BJ (cell line): Measurements from ENCODE around the gene ATXN1. TPM values are rescaled to one million over a fixed set of nuclear protein-coding genes. Genes with fewer than 3 reads are reported as not detected.

ENCODE experiments used
- CTCF ChIA-PET: fragments of 350-600 bp; formaldehyde crosslinking; extraction: SDS; loops from one replicate; lab custom pipeline; 2021; ENCODE audit warnings: antibody characterized with exemption, inconsistent platforms; lab: Yijun Ruan, JAX
- POLR2A ChIA-PET: fragments of 300-600 bp; sonication (Branson Sonifier 250); formaldehyde crosslinking; extraction: SDS; loops from one replicate; lab custom pipeline; 2021; ENCODE audit warnings: antibody characterized with exemption; lab: Charles Lee
- DNase-seq: peaks from one replicate; pipeline ENCODE4 v3.0.0-alpha.2; 2011; ENCODE audit warnings: low read depth
- H3K27me3 ChIP-seq: 2 replicates; pipeline ENCODE4 v1.6.0; 2011; ENCODE audit warnings: low read length; ENCODE audit not compliant: control insufficient read depth, insufficient read depth
- H3K36me3 ChIP-seq: 2 replicates; pipeline ENCODE4 v1.5.1; 2011; ENCODE audit warnings: low read length; ENCODE audit not compliant: control insufficient read depth, insufficient read depth
- H3K4me3 ChIP-seq: 2 replicates; pipeline ENCODE4 v1.5.1; 2011; ENCODE audit warnings: low read depth, mild to moderate bottlenecking, control low read depth, low read length
- CTCF ChIP-seq: IDR thresholded peaks from 2 replicates; pipeline ENCODE4 v1.5.1; 2011; ENCODE audit warnings: low read depth, mild to moderate bottlenecking, control low read depth, inconsistent platforms, low read length, moderate library complexity; ENCODE audit not compliant: insufficient read depth
- polyA plus RNA-seq: library from polyadenylated mRNA; depleted of rRNA; stranded (reverse); fragments of >200 nt; gene quantifications from 2 replicates; pipeline ENCODE4 v1.2.3, GENCODE V29; 2011

The ATXN1 gene
- polyA plus RNA-seq, 1 experiment = 60.2 TPM

DNA sequence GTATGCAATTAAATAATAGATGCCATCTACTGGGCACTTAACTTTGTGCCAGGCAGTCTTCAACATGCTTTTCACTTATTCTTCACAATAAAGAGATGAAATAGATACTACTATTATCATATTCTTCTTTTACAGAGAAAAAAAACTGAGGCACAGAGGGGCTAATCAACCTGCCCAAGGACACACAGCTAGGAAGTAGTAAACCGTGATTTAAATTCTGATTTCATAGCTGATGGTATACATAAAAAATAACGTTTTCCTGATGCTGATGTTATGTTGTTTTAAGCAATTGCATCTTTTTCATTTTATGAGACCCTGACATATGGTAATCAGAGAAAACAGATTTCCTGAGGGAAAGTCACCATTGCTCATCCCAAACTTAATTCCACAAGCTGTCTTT is 45.1 kb upstream of the ATXN1 start:
- ChIA-PET POLR2A (no interaction called here), CTCF (interaction anchor here (1.1 to 2.7 kb wide), 2 partner anchors 31 to 159 kb away, joined by 3 to 12 read pairs; no protein-coding TSS in a partner anchor)
- H3K27me3 ChIP-seq = no peaks in the 10 kb centered on the region; the same call in 1 of the 2 replicates

DNA sequence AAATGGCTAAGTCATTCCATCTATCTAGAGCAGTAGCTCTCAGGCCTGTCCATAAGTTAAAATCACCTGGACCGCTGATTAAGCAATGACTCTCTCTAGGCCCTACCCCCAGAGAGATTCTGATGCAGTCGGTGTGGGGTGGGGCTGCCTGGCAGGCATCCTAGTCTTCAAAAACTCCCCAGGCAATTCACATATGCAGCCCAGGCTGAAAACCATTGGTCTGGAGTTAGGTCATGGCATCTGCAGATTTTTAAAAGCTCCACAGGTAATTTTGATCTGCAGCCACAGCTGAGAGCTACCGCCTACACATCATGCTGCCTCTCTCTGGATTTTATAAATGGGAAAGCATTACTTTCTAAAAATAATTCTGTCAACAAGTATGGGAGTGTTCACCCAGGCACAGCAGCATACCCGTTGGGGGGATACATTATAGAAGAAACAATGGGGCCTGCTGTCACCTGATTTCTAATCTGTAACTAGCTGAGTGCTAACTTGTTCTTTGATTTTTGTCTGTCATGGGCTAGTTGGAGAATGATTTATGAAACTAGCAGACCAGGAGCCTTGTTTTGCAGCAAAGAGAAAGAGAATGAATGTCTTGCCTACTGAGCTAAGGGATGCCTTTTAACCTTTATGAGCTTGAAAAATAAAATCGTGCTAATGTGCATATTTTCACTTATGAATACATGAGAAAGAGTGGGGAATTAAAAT is 44.1 kb upstream of the ATXN1 start:
- no peaks in the 10 kb centered on the region for H3K36me3 ChIP-seq
- H3K27me3 ChIP-seq = no peaks in the 10 kb centered on the region; the same call in 1 of the 2 replicates
- POLR2A ChIA-PET = no interaction called here
- CTCF ChIA-PET = interaction anchor here (1.1 to 2.7 kb wide), 2 partner anchors 14 to 160 kb away, joined by 3 to 12 read pairs; no protein-coding TSS in a partner anchor
- DNase-seq = no peak
- no peak for TF ChIP-seq CTCF
- H3K4me3 ChIP-seq = no peak overlapping the region

More for the DNA sequence above, 45.1 kb upstream of the ATXN1 start:
- TF ChIP-seq CTCF = no peak
- no peak for DNase-seq
- H3K36me3 ChIP-seq = no peaks in the 10 kb centered on the region
- H3K4me3 ChIP-seq = no peak overlapping the region

DNA sequence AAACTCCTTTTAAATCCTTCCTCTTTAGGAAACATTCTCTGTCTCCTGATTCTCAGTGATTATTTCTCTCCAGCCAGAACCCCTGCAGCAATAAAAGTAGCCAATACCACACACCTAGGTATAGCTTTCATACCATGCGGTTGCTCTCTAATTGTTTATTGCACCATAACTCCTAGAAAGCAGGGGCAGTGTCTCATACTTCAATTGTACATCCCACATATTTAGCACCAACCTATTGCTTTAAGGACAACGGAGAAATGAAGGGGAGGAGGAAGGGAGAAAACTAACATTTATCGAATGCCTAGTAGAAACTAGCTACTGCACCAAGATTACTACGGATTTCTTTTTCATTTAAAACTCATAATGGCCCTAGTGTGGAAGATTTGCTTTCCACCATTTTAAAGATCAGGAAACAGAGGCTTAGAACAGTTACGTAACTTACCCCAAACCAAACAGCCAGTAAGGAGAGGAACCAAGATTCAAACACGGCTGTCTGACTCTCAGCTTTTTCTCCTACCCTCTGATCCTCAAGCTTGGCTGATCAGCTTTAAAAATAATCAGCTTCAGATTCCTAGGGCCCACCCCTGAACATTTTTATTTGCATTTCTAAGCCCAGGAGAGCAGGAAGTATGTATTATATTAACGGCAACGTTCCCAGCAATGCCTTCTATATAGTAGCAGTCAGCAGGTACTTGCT is 43.4 kb upstream of the ATXN1 start:
- Histone ChIP-seq H3K27me3 (no peaks in the 10 kb centered on the region; the same call in 1 of the 2 replicates), H3K36me3 (no peaks in the 10 kb centered on the region), H3K4me3 (no peak overlapping the region)
- CTCF ChIA-PET = interaction anchor here (1.1 to 2.7 kb wide), 3 partner anchors 14 to 161 kb away, joined by 3 to 12 read pairs (median 3); no protein-coding TSS in a partner anchor
- TF ChIP-seq CTCF = no peak
- no peak for DNase-seq
- POLR2A ChIA-PET = no interaction called here

GRCh38 chr6:16803294-16804200 is 42.3 kb upstream of the ATXN1 start:
- H3K36me3 ChIP-seq = no peaks in the 10 kb centered on the region
- H3K4me3 ChIP-seq = no peak overlapping the region
- ChIA-PET POLR2A (no interaction called here), CTCF (interaction anchor here (1.1 to 2.7 kb wide), 3 partner anchors 33 to 162 kb away, joined by 3 to 12 read pairs (median 5); no protein-coding TSS in a partner anchor)
- DNase-seq = no peak
- no peak for TF ChIP-seq CTCF
- no peaks in the 10 kb centered on the region; the same call in 1 of the 2 replicates for H3K27me3 ChIP-seq
